HG03097 (cell line): ENCODE data around the gene AAR2.

Experiments
- ATAC-seq: cut with Tn5 transposase; IDR thresholded peaks from one replicate; pipeline ENCODE4 v1.9.1; 2021; ENCODE audit not compliant: unreplicated experiment, low FRiP score

AAR2 gene

GRCh38 chr20:36275011-36275410 lies 38.7 kb downstream of the AAR2 start:
- no peak for ATAC-seq

- ATAC-seq: no peak
Observed at GRCh38 chr20:36275441-36276189, 39.3 kb downstream of the AAR2 start.

GRCh38 chr20:36277546-36277945 lies 41.3 kb downstream of the AAR2 start:
- ATAC-seq: no peak

GRCh38 chr20:36279362-36279761 lies 43.1 kb downstream of the AAR2 start:
- ATAC-seq: no peak

GRCh38 chr20:36279776-36280175 lies 43.5 kb downstream of the AAR2 start:
- ATAC-seq: no peak

DNA sequence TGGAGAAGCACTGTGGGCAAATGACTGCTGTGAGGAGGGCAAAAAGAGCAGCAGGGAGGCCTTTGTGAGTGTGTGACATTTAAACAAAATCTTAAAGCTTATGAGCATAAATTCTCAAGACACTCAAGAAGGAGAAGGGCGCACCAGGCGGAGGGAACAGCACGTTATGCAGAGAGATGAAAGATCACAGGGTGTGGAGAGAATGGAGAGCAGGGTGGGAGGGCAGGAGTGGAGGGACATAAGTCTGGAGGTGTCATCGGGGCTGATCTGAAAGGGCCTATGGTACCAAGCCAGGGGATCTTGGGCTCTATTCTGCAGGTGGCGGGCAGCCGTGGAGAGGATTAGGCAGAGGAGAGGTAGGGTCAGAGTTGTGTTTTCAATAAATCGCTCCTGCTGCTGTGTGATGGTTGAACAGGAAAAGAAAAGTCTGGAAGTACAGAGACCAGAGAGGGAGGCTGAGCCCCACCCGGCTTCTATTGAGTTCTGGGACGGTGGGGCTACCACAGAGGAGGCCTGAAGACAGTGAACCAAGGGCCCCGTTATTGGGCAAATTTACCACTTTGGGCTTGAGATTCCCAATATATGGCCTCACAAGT lies 45.6 kb downstream of the AAR2 start:
- no peak for ATAC-seq

- no peak for ATAC-seq
Observed at GRCh38 chr20:36284751-36285150, 48.5 kb downstream of the AAR2 start.

DNA sequence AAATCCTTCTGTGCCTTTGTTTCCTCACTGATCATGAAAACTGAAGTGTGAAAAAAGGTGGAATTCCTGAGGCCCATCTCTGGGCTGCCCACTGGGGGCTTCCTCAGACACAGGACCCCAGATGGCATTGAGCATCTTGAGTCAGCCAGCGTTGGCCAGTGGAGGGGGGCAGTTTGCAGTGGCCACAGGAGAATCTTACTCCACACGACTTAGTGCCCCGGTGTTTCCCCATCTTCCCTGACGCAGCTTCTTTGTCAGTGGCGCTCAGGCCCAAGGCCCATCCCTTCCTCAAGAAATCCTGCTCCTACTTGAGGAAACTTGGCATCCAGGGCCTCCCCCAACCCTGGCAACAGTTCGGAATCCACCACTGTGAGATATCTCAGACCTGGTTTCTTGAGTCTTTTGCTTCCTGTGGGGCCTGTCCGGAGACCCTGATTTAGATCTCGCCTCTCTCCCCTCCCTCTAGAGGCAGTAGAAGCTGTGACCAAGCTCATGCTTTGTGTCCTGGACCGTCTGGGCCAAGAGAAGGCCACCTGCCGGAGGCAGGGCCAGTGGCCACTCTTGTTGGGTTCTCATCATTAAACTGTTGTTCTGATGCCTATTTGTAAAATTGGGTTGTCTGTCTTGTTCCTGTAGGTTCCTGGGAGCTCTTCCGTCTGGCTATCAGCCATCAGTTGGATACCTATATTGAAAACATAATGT lies 49.6 kb downstream of the AAR2 start:
- ATAC-seq: no peak

DNA sequence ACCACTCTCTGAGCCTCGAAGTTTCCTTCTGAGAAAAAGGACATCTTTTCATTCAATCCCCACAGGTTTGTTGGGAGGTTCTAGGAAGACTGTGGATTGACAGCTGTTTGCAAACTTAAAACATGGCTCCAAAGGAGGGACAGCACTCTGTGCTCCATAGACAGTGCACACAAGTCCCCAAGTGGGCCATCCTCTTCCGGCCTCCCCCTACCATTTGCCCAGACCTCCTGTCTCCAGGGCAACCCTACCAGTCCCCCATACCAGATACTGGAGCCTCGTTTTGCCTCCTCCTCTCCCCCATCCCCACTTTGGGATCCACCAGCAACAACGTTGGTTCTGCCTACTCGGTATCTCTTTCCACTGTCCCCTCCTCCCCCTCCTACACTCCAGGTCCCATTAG lies 61.4 kb downstream of the AAR2 start:
- ATAC-seq: no peak

GRCh38 chr20:36298061-36298460 lies 61.8 kb downstream of the AAR2 start:
- ATAC-seq: no peak

DNA sequence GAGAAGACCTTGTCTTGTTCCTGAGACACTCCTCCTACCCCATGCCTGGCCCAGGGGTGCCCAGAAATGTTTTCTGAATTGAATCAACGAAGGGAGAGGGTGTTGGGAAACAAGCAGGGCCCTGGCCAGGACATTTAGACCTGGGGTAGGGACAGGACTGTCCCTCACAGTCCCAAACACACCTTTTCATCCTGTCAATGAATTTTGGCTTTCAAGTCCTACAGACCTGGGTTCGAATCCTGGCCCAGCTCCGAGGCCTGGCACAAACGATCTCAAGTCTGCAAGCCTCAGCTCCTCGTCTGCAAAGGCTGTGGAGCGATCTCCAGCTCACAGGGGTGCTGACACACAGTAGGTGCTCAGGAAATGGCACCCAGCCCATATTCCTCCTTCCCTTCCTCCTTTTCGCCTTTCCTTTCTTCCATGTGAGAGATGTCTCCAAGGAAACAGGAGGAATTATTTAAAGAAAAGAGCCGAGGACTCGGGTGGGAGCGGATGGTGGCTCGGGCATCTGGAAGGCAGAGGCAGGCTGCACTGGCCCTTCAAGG lies 62.6 kb downstream of the AAR2 start:
- ATAC-seq: no peak

DNA sequence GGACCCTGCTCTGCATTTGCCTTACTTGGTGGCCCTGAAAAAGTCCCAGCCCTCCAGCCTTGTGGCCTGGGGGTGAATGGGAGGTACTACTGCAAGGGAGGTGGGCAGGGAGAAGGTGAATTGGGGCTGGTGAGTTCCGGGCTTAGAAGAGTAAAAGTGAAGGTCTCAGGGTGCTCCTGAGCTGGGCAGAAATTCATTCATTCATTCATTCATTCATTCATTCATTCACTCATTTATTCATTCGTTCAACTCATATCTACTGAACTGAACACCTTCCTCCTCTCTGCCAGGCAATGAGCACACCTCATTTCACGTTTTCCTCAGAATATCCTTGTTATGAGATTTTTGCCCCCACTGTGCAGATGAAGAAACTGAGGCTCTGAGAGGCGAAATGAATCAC lies 63.2 kb downstream of the AAR2 start:
- ATAC-seq: no peak

GRCh38 chr20:36301359-36302119 lies 65.3 kb downstream of the AAR2 start:
- no peak for ATAC-seq

DNA sequence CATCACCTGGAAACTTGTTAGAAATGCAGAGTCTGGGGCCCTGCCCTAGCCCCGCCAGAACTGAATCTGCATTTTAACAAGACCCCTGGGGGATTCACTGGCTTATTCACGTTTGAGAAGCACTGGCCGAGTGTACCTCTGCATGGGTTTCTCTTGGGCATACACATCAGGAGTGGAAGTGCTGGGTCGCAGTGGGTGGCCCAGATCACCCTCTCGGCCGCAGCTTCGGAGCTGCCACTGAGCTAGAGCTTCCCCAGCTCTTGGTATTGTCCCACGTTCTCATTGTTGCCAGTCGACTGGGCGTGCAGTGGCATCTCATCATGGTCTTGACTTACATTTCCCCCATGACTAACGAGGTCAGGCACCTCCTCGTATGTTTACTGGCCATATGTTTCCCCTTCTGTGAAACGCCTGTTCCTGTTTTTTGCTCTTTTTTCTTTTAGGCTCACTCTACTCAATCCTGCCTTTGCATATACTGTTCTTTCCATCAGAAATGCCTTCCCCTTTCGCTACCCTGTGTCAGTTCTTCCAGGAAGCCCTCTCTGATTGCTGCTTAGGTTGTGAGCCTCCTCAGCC lies 66.8 kb downstream of the AAR2 start:
- ATAC-seq: no peak

DNA sequence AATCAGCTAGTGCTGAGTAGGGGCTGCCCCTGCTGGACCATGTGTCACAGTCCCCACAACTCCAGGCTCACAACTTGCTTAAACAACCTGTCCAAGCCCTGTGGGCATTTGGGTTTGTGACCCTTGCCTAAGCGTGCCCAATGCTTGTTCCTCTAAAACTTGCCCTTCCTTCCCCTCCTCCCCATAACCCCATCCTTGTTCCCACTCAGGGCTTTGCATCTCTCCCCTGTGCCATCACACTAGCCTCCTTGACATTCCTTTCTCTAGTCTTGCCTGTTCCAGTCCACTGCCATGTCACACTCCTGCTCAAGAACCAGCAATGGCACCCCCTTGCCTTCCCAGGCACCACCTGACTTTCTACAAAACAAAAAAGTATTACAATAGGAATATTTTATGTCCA lies 67.6 kb downstream of the AAR2 start:
- ATAC-seq: no peak

GRCh38 chr20:36304786-36305495 lies 68.7 kb downstream of the AAR2 start:
- ATAC-seq: no peak

GRCh38 chr20:36305602-36306551 lies 69.6 kb downstream of the AAR2 start, which contains the start of gene DLGAP4:
TSS of gene DLGAP4 (plus strand) at chr20:36306339. CDS start at chr20:36431718, 125,379 bp downstream.
- no peak for ATAC-seq
